ENCODE data around the gene ZNF302.
"Not testable (repeated sequence)": the region's sequence is repeated elsewhere in the genome, so short reads cannot be mapped to it uniquely, and the experiment has no call there.

Gene ZNF302

DNA sequence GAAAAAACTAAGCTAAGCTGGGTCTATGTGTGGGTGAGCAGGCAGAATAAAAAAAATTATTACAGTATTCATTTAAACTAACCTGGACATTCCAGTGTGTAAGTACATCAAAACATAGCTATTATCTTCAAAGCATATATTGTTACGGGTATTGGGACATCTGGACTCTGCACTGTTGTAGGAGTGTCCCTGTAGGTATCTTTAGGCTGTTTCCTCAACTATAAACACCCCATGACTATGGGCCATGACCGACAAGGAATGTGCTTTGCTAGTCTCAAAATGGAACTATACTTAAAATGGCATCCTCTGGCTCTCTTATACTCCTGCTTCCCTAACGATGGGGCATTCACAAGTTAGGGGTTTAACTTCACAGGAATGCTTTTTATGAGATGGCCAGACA, 3.9 kb upstream of the ZNF302 start:
- no peak for DNase-seq

DNA sequence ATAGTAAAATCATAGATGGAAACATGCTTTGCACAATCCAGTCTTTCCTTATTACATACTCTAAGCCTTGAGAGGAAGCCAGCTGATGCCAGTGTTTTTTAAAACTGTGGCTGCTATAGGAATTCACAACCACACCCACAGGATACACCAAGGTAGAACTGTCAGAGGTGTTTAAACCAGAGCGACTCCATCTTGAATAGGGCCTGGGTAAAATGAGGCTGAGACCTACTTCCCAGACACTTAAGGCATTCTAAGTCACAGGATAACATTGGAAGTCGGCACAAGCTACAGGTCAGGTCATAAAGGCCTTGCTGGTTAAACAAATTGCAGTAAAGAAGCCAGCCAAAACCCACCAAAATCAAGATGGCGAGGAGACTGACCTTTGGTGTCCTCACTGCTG, 2.2 kb upstream of the ZNF302 start:
- DNase-seq = no peak

DNA sequence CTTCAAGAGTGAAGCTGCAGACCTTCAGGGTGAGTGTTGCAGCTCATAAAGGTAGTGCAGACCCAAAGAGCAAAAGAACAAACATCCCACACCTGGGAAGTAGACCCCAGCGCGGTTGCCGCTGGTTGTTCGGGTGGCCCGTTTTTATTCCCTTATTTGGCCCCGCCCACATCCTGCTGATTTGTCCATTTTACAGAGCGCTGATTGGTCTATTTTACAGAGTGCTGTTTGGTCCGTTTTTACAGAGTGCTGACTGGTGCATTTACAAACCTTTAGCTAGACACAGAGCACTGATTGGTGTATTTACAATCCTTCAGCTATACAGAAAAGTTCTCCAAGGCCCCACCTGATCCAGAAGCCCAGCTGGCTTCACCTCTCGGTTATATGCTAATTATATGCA, 1.6 kb upstream of the ZNF302 start:
- DNase-seq = no peak

DNA sequence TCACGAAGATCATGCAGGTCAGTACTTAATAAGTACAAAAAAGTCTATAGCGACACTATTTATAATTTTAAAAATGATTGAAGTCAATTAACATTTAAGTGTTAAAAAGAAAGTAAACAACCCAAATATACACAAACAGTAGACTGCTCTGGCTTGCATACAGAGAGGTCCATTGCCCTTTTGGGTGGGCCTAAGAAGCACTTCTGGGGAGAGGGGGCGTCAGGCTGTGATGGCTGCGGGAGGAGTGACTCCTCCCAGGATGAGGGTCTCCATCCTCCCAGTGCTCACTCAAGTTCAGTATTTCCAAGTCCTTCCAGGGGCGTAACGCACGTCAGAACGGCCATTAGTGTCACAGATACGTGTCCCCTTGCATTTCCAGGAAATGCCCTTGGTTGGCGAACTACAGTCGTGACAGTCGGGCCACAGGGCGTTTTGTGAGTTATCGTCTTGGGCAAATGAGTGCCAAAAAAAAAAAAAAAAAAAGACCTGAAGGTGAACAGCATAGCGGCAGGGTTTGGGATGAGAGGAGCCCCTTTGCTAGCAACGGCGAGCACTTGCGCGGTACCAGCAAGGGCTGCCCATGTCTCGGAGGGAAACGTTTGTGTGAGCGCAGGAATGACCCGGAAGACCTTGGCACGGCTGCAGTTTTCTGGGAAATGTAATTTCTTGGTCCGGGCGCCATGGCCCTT, 637 bp upstream of the ZNF302 start, which contains the start of gene SCGB2B2:
TSS of gene SCGB2B2 (minus strand) at position 463 of the 689 bp plus-strand sequence. CDS start 82,596 bp downstream, outside the sequence.
- no peak for DNase-seq

DNA sequence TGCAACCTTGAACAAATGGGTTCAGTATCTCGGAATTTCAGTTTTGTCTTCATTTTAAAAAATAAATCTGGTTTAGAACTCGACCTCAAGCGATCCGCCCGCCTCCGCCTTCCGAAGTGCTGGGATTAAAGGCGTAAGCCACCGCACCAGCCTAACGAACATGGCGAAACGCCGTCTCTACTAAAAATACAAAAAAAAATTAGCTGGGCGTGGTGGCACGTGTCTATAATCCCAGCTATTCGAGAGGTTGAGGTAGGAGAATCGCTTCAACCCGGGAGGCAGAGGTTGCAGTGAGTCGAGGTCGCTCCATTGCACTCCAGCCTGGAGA, 571 bp downstream of the ZNF302 start:
- no peak for DNase-seq

DNA sequence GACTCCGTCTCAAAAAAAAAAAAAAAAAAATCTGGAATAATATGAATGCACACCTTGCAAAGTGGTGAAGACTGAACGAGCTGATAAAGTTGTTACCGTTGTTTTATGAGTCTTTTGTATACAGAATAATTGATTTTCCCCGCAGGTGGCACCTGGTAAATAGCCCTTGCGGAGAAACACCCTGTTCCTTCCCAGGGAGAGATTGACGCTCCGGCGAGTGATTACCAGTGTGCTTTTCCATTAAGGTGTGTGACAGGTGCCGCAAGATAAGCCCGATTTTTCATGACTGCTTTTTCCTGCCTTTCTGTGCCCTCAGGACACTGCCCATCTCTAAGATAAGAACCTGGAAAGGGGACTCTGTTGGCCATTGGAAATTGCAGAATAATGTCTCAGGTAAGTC, 943 bp downstream of the ZNF302 start:
- no peak for DNase-seq

DNA sequence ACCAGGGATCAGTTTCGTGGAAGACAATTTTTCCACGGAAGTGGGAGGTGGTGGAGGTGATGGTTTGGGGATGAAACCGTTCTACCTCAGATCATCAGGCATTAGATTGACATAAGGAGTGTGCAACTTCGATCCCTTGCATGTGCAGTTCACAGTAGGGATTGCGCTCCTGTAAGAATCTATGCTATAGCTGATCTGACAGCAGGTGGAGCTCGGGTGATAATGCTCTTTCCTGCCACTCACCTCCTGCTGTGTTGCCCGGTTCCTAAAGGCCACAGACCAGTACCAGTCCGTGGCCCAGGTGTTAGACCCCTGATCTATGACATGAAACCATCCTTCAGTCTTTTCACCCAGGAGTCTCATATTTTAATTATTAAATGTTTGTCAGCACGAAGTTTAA, 4.0 kb downstream of the ZNF302 start:
- DNase-seq = no peak

DNA sequence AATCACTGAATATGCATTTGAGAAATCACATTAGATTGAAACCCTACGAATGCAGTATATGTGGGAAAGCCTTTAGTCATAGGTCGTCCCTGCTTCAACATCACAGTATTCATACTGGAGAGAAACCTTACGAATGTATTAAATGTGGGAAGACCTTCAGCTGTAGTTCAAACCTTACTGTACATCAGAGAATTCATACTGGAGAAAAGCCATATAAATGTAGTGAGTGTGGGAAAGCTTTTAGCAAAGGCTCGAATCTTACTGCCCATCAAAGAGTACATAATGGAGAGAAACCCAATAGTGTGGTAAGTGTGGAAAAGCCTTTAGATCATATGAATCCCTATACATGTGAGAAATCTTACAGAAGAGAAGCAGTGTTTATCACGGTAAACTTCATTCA, 7.8 kb downstream of the ZNF302 start:
- DNase-seq = not testable (repeated sequence)

DNA sequence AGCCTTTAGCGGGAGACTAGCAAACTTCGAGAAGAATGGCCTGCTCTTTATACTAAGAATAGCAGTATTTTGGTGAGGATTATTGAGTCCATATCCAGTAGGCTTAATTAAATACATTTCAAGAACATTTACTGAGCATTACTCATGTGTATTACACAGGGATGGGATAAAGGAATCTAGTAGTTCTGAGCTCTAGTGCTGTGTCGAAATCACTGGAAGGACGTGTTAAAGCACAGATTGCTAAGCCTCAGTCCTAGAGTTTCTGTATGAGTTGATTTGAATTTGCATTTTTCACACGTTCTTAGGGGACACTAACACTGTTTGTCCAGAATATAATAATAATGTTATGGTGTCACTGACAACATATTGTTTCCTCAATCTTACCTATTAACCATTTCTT, 9.0 kb downstream of the ZNF302 start:
- no peak for DNase-seq

DNA sequence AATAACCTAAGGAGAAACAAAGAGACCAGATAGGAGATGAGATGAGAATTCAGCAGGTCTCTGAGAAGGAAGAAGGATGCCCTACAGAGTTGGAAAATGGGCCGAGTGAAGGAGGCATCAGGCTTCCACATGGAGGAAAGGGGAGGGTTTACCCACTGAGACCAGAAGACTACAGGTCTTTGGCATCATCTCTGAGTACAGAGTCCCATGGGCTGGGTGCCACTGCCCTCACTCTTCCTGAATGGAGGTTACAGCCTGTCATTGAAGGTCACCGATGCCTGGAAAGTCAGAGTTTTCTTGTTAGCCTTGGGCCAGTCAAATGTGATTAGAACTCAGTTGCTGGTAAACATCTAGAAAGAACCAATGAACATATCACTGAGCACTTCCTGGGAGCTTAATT, 9.9 kb downstream of the ZNF302 start:
- no peak for DNase-seq

DNA sequence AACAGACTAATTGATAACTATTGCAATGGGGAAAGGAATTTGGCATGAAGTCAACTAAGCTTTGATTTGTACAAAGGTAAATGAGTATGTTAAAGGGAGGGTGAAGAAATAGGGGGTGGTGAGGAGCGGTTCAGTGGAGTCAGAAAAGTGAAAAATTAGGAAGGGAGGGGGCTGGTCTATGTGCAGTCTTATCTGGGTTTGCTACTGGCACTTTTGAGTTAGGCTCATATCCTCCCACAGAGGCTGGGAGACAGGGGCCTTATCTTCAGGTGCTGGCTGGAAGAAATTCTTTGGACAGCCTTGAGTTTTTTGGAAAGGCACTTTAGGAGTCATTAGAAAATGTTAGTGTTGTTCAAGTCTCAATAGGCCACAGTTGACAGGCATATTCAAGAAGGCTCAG, 11.1 kb downstream of the ZNF302 start:
- DNase-seq = no peak

DNA sequence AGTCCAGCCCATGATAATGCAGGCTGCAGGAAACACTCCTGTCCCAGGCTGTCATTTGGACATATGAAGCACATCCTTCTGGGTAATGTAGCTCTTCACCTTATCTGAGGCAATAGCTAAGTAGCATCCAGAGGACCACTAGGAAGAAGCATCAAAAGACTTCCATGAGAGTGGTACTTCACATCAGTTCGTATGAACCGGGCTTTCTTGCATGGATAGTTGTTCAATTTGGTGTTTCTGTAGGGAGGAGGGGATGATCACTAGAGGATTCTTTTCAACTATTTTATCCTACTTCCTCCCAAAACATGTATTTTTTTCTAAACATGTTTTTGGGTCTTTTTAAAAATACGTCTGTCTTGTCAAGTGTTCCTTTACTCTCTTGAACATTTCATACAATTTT, 12.9 kb downstream of the ZNF302 start:
- DNase-seq = no peak

DNA sequence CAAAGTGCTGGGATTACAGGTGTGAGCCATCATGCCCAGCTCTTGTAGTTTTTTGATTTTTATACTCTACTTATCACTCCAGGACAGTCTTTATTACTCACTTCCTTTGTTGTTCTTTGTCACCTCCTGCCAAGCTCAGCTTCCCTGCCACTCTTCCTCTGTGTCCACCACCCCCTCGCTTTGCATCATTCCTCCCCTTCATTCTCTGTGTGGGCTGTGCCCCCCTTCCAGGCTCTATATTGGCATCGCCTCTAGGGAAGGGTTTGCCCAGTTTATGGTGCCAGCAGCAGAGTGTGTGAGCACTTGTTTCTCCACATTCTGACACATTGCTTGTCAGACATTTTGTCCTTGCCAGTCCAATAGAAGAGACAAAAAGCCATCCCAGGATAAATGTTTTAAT, 15.1 kb downstream of the ZNF302 start:
- no peak for DNase-seq

DNA sequence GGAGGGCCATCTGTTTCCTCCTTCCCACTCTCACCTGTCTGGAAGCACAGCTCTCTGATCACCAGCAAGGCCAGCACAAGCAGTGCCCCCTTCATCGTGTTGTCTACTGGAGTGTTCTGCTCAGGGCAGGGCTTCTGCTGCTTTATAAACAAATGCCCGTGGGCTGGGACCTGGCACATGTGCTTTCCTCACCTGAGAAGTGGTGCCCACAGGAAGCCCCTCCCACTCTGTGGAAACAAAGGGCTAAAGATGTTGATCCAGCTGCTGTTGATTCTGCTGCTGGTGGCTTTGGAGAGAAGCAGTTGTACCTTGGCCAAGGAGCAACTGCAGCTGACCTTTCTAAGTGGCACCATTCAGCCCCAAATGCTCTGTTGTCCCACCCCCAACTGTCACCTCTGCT, 30.2 kb downstream of the ZNF302 start:
- DNase-seq = no peak

DNA sequence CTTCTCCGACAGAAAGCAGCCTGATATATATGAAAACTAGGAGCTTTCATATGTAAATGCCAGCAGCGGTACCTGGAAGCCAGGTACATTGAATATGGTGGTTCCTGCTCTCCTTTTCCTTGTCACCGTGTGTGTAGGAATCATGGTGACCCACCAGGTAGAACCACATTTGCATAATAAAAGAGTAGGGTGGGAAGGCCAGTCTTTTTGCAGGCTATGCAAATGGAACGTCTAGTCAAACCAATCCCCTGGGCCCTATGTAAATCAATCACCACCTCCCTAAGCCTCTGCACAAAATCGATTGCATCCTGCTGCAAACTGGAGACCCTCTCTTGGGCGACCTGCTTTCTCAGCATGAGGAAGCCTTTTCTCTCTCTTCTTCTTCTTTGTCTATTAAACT, 34.4 kb downstream of the ZNF302 start:
- no peak for DNase-seq

DNA sequence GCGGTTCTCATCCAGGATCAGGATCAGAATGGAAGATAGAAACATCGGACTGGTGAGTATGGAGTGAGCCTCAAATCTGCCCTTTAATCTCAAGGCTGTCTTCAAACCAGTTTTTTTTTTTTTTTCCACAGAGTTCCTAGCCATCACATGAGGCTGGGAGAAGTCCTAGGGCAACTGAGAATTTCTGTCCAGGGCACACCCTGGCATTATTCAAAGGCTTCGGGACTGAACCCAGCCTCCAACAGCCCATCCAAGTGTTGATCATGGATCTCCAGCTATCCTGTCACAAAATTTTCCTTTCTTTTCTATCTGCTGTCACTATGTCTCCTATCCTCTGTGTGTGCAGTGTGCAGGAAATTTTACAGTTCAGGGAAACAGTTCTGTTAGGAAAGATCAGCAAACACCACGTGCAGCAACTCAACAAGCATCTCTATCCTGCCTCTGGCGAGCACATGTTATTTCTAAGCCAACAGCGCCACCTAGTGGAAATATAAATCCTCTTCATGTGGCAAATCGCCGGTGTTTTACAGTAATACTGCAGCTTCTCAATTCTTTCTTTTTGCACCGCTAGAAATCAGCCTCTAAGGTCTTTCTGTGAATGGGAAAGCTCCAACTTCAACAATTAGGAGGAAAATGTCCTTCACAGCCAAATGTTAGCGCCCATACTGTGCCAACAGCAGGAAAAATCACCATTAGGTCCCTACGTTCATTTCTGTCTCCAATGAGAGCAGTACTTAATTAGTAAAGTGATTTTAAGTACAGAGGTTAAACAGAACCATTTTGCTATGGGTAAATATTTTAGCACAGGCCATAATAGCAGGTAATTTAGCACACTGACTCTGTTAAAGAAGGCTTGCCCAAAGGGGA, 35.1 kb downstream of the ZNF302 start:
- peak; percentile 74 for DNase-seq

DNA sequence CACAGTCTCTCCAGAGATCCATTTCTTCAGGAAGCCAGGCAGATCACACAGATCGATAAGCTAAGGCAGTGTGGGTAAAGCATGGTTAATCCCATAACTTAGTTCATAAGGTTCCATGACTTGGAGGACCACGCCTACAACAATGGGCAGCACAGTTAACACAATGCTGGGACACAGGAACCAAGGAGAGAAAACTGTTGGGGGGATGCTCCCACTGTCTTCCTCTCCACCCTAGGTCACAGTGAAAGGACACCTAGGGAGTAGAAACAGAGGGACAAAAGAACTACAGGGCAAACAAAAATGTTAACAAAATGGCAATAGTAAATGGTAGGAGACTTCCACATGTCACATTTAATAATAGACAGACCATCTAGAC, 35.8 kb downstream of the ZNF302 start:
- no peak for DNase-seq

DNA sequence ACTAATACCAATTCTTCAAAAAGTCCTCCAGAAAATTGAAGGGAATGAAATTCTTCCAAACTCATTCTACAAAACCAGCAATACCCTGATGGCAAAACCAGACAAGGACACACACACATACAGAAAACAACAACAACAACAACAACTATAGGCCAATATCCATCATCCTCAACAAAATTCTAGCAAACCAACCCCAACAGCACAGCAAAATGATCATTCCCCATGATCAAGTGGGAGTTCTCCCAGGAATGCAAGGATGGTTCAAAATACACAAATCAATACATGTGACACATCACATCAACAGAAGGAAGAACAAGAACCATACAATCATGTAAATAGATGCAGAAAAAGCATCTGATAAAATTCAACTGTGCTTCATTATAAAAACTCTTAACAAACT, 37.9 kb downstream of the ZNF302 start:
- DNase-seq = no peak

DNA sequence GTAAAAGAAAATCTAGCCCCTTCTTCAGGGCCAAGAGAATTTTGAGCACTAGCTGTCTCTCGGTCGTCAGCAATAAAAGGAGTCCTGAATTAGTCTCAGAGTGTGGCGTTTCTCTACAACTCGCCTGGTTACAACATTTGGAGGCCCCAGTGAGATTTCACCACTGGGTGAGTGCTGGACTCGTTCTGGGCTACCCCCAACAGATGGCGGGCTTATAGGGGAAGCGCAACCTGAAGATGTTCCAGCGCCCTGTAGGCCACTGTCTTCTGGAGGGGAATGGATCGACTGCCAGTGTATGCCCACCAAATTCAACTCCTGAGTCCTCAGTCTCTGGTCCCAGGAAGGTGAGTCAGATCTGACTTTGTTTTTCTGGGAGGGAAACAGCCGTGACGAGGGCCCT, 44.9 kb downstream of the ZNF302 start:
- peak; percentile 4 for DNase-seq

DNA sequence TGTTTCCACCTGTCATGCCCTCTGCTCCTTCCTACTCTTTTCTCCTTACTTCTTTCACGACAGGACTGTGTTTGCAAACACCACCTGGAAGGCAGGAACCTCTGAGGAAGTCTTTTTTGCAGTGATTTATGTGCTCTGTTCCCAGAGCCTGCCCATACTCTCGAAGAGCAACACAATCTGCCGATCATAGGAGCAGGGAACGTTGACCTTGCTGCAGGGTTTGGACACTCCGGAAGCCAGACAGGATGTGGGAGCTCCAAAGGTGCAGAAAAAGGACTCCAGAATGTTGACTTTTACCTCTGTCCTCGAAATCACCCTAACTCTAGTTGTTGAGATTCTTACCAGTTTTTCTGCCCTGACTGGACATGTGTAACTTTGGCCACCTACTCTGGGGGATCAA, 47.9 kb downstream of the ZNF302 start:
- no peak for DNase-seq

DNA sequence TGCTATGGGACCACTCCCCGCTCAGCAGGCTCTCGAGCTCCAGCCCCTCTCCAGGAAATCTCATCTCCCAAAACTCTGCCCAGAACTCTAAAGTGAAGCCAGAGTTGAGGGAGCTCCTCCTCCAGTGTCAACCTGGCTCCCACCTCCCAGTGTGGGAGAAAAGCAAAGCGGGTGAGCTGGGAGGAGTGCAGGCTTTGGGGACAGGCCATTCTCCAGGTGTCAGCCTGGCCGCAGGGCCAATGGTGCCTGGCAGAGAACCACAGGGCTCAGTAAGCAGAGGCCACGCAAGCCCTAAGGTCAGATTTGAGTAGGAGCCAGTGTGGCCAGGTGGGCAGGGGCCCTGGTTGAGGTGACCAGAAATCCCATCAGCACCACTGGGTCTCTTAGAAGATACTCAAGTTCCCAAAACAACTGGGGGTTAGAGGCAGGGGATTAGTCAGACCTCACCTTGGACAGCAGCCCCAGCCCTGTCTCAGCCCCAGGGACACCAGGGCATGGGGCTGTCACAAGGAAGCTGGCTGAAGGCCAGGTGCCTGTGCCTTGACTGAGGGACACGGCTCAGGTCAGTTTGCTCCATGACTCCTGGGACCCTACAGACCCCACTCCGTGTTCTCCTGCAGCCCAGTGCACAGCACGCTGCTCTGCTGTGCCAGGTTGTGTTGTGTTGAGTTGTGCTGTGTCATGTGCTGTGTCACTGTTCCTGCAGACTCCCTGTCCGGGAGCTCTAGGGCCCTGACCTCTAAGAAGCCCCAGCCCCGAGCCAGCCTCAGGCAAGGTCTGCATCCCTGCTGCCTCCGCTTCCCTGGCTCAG, 53.7 kb downstream of the ZNF302 start:
- no peak for DNase-seq

DNA sequence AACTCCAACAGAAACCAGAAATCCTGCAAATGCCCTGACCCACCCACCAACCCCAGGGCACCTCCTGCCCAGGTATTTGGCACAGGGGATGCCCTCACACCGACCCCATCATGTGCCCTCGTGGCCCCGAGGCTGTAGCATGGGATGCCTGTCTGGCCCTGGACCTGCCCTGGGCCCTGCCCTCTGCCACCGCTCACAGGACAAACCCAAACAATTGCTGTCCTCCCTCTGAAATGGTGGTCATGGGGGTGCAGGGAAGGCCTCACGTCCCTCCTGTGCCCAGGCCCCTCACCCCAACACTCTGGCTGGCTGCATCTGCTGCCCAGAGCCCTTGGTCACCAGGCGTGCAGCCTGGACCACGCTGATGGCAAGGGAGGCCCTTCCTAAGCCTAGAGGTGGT, 54.5 kb downstream of the ZNF302 start:
- DNase-seq = no peak

DNA sequence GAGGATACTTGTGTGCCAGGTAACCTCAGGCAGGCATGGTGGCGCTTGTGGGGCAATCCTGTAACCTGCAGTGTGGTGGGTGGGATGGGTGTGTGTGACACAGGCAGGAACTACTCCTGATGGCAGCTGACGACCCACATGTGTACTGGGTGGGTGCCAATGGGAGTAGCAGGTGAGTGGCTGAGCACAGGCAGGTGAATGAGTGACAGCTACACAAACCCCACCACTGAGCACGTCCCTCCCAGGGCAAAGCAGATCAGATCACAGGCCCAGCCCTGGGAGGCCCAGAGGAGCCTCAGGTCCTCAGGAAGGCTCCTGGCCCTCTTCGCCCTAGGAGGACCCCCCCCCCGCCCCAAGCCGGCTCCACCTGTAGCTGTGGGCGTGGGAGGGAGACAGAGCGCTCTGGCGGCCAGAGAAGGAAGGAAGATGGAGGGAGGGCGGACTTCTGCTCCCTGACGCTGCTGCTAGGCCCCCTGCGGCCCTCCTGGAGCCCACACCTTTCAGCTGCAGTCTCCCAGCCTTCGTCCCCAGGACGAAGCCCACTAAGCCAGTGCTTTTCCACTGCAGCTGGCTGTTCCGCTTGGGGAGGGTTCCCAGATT, 55.2 kb downstream of the ZNF302 start:
- no peak for DNase-seq
